Activated CD8-positive, alpha-beta T cell treated with anti-CD3 and anti-CD28 coated beads for 36 hours (primary cell): ENCODE measurements around the gene S100A12. TPM values are rescaled to one million over a fixed set of nuclear protein-coding genes. Genes with fewer than 3 reads are reported as not detected.

Experiments used
- ATAC-seq: fragments of 200-7000 bp; cut with Tn5 transposase; one replicate; pipeline ENCODE4 v1.10.0; 2021; ENCODE audit warnings: mild to moderate bottlenecking, moderate library complexity
- CTCF ChIA-PET: fragments of 350-600 bp; sonication (Branson Sonifier 250); formaldehyde crosslinking; loops from one replicate; lab custom pipeline; 2021; ENCODE audit warnings: antibody characterized with exemption; lab: Charles Lee
- POLR2A ChIA-PET: fragments of 350-600 bp; sonication (Branson Sonifier 250); formaldehyde crosslinking; loops from one replicate; lab custom pipeline; 2021; ENCODE audit warnings: antibody characterized with exemption; lab: Charles Lee
- DNase-seq: peaks from one replicate; pipeline ENCODE4 v3.0.0-alpha.2; 2020
- H3K27ac Mint-ChIP-seq: one replicate; pipeline ENCODE4 v1.8.0; 2021; ENCODE audit warnings: mild to moderate bottlenecking, mixed read lengths
- H3K27me3 Mint-ChIP-seq: one replicate; pipeline ENCODE4 v1.8.0; 2021; ENCODE audit warnings: mixed read lengths
- H3K36me3 Mint-ChIP-seq: one replicate; pipeline ENCODE4 v1.8.0; 2021; ENCODE audit warnings: low read depth, mixed read lengths
- H3K4me1 Mint-ChIP-seq: one replicate; pipeline ENCODE4 v1.8.0; 2021; ENCODE audit warnings: low read depth, mixed read lengths
- H3K4me3 Mint-ChIP-seq: one replicate; pipeline ENCODE4 v1.8.0; 2021; ENCODE audit warnings: mild to moderate bottlenecking, moderate library complexity, mixed read lengths
- H3K9me3 Mint-ChIP-seq: one replicate; pipeline ENCODE4 v1.8.0; 2021; ENCODE audit warnings: mixed read lengths
- CTCF ChIP-seq: fragments of 200-600 bp; IDR thresholded peaks from one replicate; pipeline ENCODE4 v1.8.0; 2022; ENCODE audit warnings: antibody characterized with exemption, mild to moderate bottlenecking
- intact Hi-C: fragments of 100-400 bp; cut with micrococcal nuclease; formaldehyde crosslinking; loops from one replicate; pipeline ENCODE4 v1.10.0; 2022
- total RNA-seq, 2 experiments: library from RNA; stranded (reverse); gene quantifications; one replicate each; pipeline ENCODE4 v1.2.3, GENCODE V29; 2021

The S100A12 gene
- total RNA-seq, 2 experiments from 2014 or later: not detected

GRCh38 chr1:153387785-153388184 is 12.4 kb upstream of the S100A12 start:
- intact Hi-C loops: no loop called here
- TF ChIP-seq CTCF: no peak
- ChIA-PET POLR2A (interaction anchor here (0.6 kb wide), 1 partner anchor 36 kb away, joined by 3 read pairs; no protein-coding TSS in a partner anchor), CTCF (interaction anchor here (1.2 kb wide), 1 partner anchor 16 kb away, joined by 3 read pairs; no protein-coding TSS in a partner anchor)
- DNase-seq (no peak), ATAC-seq (no peak)
- H3K36me3 Mint-ChIP-seq: no peaks in the 10 kb centered on the region
- no peaks in the 10 kb centered on the region for H3K9me3 Mint-ChIP-seq
- H3K4me3 Mint-ChIP-seq: no peak overlapping the region
- no peak overlapping the region for H3K27ac Mint-ChIP-seq
- H3K27me3 Mint-ChIP-seq: peaks cover 6% of the 10 kb centered on the region
- no peaks in the 10 kb centered on the region for H3K4me1 Mint-ChIP-seq

- ChIA-PET CTCF (no interaction called here), POLR2A (no interaction called here)
- H3K9me3 Mint-ChIP-seq: peaks cover 1% of the 10 kb centered on the region
- no peaks in the 10 kb centered on the region for H3K4me1 Mint-ChIP-seq
- intact Hi-C loops: no loop called here
- TF ChIP-seq CTCF: no peak
- no peaks in the 10 kb centered on the region for H3K36me3 Mint-ChIP-seq
- DNase-seq (no peak), ATAC-seq (no peak)
- no peak overlapping the region for H3K4me3 Mint-ChIP-seq
- H3K27me3 Mint-ChIP-seq: peaks cover 12% of the 10 kb centered on the region
- no peak overlapping the region for H3K27ac Mint-ChIP-seq
Observed at GRCh38 chr1:153387001-153387400, 11.6 kb upstream of the S100A12 start.

- H3K27me3 Mint-ChIP-seq: peaks cover 14% of the 10 kb centered on the region
- intact Hi-C loops: no loop called here
- H3K36me3 Mint-ChIP-seq: no peaks in the 10 kb centered on the region
- H3K27ac Mint-ChIP-seq: no peak overlapping the region
- H3K4me3 Mint-ChIP-seq: no peak overlapping the region
- ATAC-seq (no peak), DNase-seq (no peak)
- ChIA-PET CTCF (interaction anchor here (1.4 to 1.5 kb wide), 2 partner anchors 79 to 108 kb away, joined by 4 to 5 read pairs; no protein-coding TSS in a partner anchor), POLR2A (no interaction called here)
- TF ChIP-seq CTCF: no peak
- H3K9me3 Mint-ChIP-seq: peaks cover 6% of the 10 kb centered on the region
- H3K4me1 Mint-ChIP-seq: no peaks in the 10 kb centered on the region
Observed at GRCh38 chr1:153386500-153386901, 11.1 kb upstream of the S100A12 start.

- Mint-ChIP-seq H3K27me3 (peaks cover 13% of the 10 kb centered on the region), H3K9me3 (peaks cover 11% of the 10 kb centered on the region), H3K27ac (no peak overlapping the region), H3K36me3 (no peaks in the 10 kb centered on the region), H3K4me3 (no peak overlapping the region), H3K4me1 (no peaks in the 10 kb centered on the region)
- ATAC-seq: no peak
- CTCF ChIA-PET: interaction anchor here (1.4 to 1.5 kb wide), 2 partner anchors 81 to 109 kb away, joined by 4 to 5 read pairs; no protein-coding TSS in a partner anchor
- intact Hi-C loops: no loop called here
- DNase-seq: no peak
- POLR2A ChIA-PET: no interaction called here
- no peak for TF ChIP-seq CTCF
Observed at GRCh38 chr1:153384958-153385580, 9.6 kb upstream of the S100A12 start.

- H3K36me3 Mint-ChIP-seq: no peaks in the 10 kb centered on the region
- intact Hi-C loops: no loop called here
- no peaks in the 10 kb centered on the region for H3K4me1 Mint-ChIP-seq
- H3K27ac Mint-ChIP-seq: no peak overlapping the region
- H3K4me3 Mint-ChIP-seq: no peak overlapping the region
- TF ChIP-seq CTCF: no peak
- ATAC-seq: no peak
- CTCF ChIA-PET: no interaction called here
- POLR2A ChIA-PET: no interaction called here
- peaks cover 22% of the 10 kb centered on the region for H3K27me3 Mint-ChIP-seq
- peaks cover 11% of the 10 kb centered on the region for H3K9me3 Mint-ChIP-seq
- DNase-seq: no peak
Observed at GRCh38 chr1:153380711-153381110, 5.3 kb upstream of the S100A12 start.
